ENCODE results near the gene AGRP. TPM values are rescaled to one million over a fixed set of nuclear protein-coding genes. Genes with fewer than 3 reads are reported as not detected.

The AGRP gene
- total RNA-seq, 1 donor from 2014 or later, result not detected

- Mint-ChIP-seq H3K4me3 (no peak overlapping the region), H3K9me3 (no peaks in the 10 kb centered on the region), H3K36me3 (ENCODE audit: low read depth) (no peaks in the 10 kb centered on the region)
These were observed 25.7 kb upstream of the AGRP start for GRCh38 chr16:67509016-67509415.

GRCh38 chr16:67506468-67506867, 23.1 kb upstream of the AGRP start:
- Mint-ChIP-seq H3K36me3 (ENCODE audit: low read depth) (no peaks in the 10 kb centered on the region), H3K4me3 (no peak overlapping the region), H3K27me3 (ENCODE audit: low read depth) (peaks cover 17% of the 10 kb centered on the region), H3K27ac (ENCODE audit: unreplicated experiment) (no peak overlapping the region), H3K9me3 (no peaks in the 10 kb centered on the region), H3K4me1 (peaks cover 5% of the 10 kb centered on the region)
- no peak for DNase-seq (ENCODE audit: low read depth, low spot score)
- no peak for TF ChIP-seq CTCF (conservative IDR thresholded peaks at IDR 0.05)

More at GRCh38 chr16:67509016-67509415, 25.7 kb upstream of the AGRP start:
- no peak overlapping the region for H3K27ac Mint-ChIP-seq (ENCODE audit: unreplicated experiment)
- no peak for TF ChIP-seq CTCF (conservative IDR thresholded peaks at IDR 0.05)
- peaks cover 17% of the 10 kb centered on the region for H3K27me3 Mint-ChIP-seq (ENCODE audit: low read depth)
- DNase-seq (ENCODE audit: low read depth, low spot score), result no peak
- peaks cover 5% of the 10 kb centered on the region for H3K4me1 Mint-ChIP-seq

GRCh38 chr16:67504031-67505021, 21.0 kb upstream of the AGRP start:
- H3K27ac Mint-ChIP-seq (ENCODE audit: unreplicated experiment), result no peak overlapping the region
- H3K36me3 Mint-ChIP-seq (ENCODE audit: low read depth), result no peaks in the 10 kb centered on the region
- no peak for TF ChIP-seq CTCF (conservative IDR thresholded peaks at IDR 0.05)
- no peak overlapping the region for H3K4me3 Mint-ChIP-seq
- H3K4me1 Mint-ChIP-seq, result peaks cover 5% of the 10 kb centered on the region
- peaks cover 17% of the 10 kb centered on the region for H3K27me3 Mint-ChIP-seq (ENCODE audit: low read depth)
- no peak for DNase-seq (ENCODE audit: low read depth, low spot score)
- H3K9me3 Mint-ChIP-seq, result no peaks in the 10 kb centered on the region

GRCh38 chr16:67499106-67499505, 15.8 kb upstream of the AGRP start:
- H3K27ac Mint-ChIP-seq (ENCODE audit: unreplicated experiment), result no peak overlapping the region
- no peaks in the 10 kb centered on the region for H3K4me1 Mint-ChIP-seq
- no peaks in the 10 kb centered on the region for H3K27me3 Mint-ChIP-seq (ENCODE audit: low read depth)
- TF ChIP-seq CTCF (conservative IDR thresholded peaks at IDR 0.05), result no peak
- no peaks in the 10 kb centered on the region for H3K9me3 Mint-ChIP-seq
- DNase-seq (ENCODE audit: low read depth, low spot score), result no peak
- no peaks in the 10 kb centered on the region for H3K36me3 Mint-ChIP-seq (ENCODE audit: low read depth)
- H3K4me3 Mint-ChIP-seq, result no peak overlapping the region

GRCh38 chr16:67490335-67491096, 7.2 kb upstream of the AGRP start:
- H3K4me1 Mint-ChIP-seq, result peaks cover 11% of the 10 kb centered on the region
- no peaks in the 10 kb centered on the region for H3K9me3 Mint-ChIP-seq
- DNase-seq (ENCODE audit: low read depth, low spot score), result no peak
- H3K36me3 Mint-ChIP-seq (ENCODE audit: low read depth), result no peaks in the 10 kb centered on the region
- TF ChIP-seq CTCF (conservative IDR thresholded peaks at IDR 0.05), result no peak
- no peak overlapping the region for H3K27ac Mint-ChIP-seq (ENCODE audit: unreplicated experiment)
- H3K4me3 Mint-ChIP-seq, result no peak overlapping the region
- H3K27me3 Mint-ChIP-seq (ENCODE audit: low read depth), result no peaks in the 10 kb centered on the region
